Activated T-helper 1 cell treated with anti-CD3 and anti-CD28 coated beads, Interleukin-12 subunit alpha, Interleukin-12 subunit beta, Interleukin-2, Interleukin-4 antibody, amounts not matched to agents 30 ng/mL and 10 ng/mL and 1 ng/mL, durations not matched to agents 14 hours and 24 hours and 36 hours (primary cell): Measurements from ENCODE around the gene AMELX. TPM values are rescaled to one million over a fixed set of nuclear protein-coding genes. Genes with fewer than 3 reads are reported as not detected.

Experiments
- DNase-seq: peaks from one replicate; pipeline ENCODE4 v3.0.0; 2021; ENCODE audit warnings: low spot score
- H3K27ac Mint-ChIP-seq: one replicate; pipeline ENCODE4 v1.8.0; 2021; ENCODE audit warnings: mild to moderate bottlenecking, mixed read lengths
- H3K27me3 Mint-ChIP-seq: one replicate; pipeline ENCODE4 v1.8.0; 2022; ENCODE audit warnings: mild to moderate bottlenecking, moderate library complexity, mixed read lengths; ENCODE audit not compliant: insufficient read depth
- H3K36me3 Mint-ChIP-seq: one replicate; pipeline ENCODE4 v1.8.0; 2021; ENCODE audit warnings: low read depth, mixed read lengths
- H3K4me1 Mint-ChIP-seq: one replicate; pipeline ENCODE4 v1.8.0; 2021; ENCODE audit warnings: low read depth, mixed read lengths
- H3K4me3 Mint-ChIP-seq: one replicate; pipeline ENCODE4 v1.8.0; 2021; ENCODE audit warnings: mild to moderate bottlenecking, moderate library complexity, mixed read lengths
- H3K9me3 Mint-ChIP-seq: one replicate; pipeline ENCODE4 v1.8.0; 2021; ENCODE audit warnings: mixed read lengths
- intact Hi-C: fragments of 100-400 bp; cut with micrococcal nuclease; formaldehyde crosslinking; loops from one replicate; pipeline ENCODE4 v1.15.1; 2024
- total RNA-seq: library from RNA; stranded (reverse); gene quantifications from 2 replicates; pipeline ENCODE4 v1.2.3, GENCODE V29; 2022

The AMELX gene
- total RNA-seq: not detected in 2 replicates

DNA sequence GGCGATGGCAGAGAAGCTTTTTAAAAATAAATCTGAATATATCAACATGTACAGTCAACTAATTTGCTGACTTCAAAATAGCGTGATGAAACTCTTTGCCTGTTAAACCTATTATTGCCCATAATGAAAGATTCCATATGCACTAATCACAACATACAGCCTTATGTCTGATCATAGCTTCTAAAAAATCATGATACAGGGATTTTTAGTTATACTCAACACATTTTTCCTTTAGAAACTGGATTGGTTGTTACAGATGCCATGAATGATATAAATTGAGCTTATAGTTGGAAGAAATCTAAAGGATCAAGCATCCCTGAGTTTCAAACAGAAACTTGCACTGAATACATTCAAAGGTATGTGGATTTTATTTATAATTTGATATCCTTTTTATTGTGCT, at the start of gene AMELX:
AMELX (plus strand) TSS at position 301 of the 400 bp plus-strand sequence. CDS start 1,376 bp downstream, outside the sequence.
- Mint-ChIP-seq H3K4me3 (no peak within 1 kb of the TSS), H3K9me3 (no peaks in the 10 kb centered on the region), H3K27ac (no peak within 1 kb of the TSS), H3K4me1 (no peaks in the 10 kb centered on the region), H3K36me3 (no peaks in the 10 kb centered on the region), H3K27me3 (no peaks in the 10 kb centered on the region)
- intact Hi-C loops: no loop called here
- no peak for DNase-seq

DNA sequence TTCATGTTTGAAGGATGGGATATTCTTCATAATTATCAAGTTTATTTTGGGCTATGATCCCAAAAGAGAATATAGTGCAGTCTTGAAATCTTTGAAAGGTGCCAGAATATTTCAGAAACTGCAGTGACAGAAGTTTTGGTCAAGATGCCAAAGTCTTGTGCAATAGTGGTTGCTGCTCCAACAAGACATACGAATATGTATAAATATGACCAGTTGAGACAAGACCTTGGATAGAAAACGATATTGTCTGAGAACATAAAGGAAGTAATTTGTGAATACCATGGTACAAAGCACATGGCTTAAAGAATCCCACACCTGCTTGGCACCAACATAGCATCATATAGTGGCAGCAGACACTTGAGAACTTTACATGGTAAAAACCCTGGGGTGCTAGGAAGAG, 48.6 kb upstream of the AMELX start:
- no peak overlapping the region for H3K4me3 Mint-ChIP-seq
- no peaks in the 10 kb centered on the region for H3K27me3 Mint-ChIP-seq

DNA sequence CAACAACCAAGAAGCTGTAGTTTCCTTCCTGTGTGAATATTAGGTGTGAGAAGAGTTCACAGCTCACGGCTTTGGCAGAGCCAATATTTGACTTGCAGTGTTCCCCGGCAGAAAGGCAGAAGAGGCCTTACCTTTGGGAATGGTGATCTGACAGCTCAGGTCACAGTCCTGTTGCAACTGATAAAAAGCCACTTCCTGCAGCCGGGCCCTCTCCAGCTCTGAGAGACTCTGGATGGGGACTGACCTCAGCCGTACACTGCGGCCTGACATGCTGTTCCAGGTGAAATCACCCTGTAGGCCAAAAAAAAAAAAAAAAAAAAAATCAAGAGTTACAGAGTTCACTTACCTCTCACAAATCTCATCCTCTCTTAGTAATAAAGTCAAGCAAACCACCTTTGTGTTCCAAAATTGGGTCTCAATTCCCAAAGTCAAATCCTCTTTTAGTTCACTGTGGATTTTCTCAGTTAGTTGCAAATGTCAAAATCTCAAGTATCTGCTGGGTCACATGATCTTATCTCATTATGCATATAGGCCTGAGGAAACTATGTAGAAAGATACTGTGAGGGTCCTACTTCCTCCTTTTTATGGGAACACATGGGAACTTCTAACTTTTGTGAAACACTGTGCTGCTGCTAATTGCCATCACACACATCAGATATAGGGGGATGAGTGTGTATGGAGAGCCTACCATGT, 38.6 kb upstream of the AMELX start:
- DNase-seq: no peak
- Mint-ChIP-seq H3K27me3 (no peaks in the 10 kb centered on the region), H3K27ac (no peak overlapping the region)

More for the DNA sequence above, 48.6 kb upstream of the AMELX start:
- H3K36me3 Mint-ChIP-seq: no peaks in the 10 kb centered on the region
- intact Hi-C loops: no loop called here
- no peaks in the 10 kb centered on the region for H3K9me3 Mint-ChIP-seq
- no peak for DNase-seq
- no peaks in the 10 kb centered on the region for H3K4me1 Mint-ChIP-seq
- no peak overlapping the region for H3K27ac Mint-ChIP-seq

DNA sequence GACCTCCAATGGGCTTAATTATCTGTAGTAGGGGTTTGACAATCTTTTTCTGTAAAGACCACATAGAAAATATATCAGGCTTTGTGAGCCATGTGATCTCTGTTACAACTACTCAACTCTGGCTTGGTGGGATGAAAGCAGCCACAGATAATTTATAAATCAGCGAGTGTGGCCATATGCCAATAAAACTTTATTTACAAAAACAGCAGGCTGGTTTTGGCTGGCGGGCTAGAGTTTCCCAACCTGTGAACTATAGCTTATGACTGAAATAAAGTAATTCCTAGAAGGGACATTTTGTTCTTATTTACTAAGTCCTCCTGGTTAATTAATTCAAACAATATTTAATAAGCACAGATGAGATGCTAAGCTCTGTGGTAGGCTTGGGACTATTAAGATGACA, 35.9 kb upstream of the AMELX start:
- H3K4me1 Mint-ChIP-seq: no peaks in the 10 kb centered on the region
- H3K27ac Mint-ChIP-seq: no peak overlapping the region
- no peaks in the 10 kb centered on the region for H3K9me3 Mint-ChIP-seq
- DNase-seq: no peak
- H3K27me3 Mint-ChIP-seq: no peaks in the 10 kb centered on the region
- no peaks in the 10 kb centered on the region for H3K36me3 Mint-ChIP-seq
- intact Hi-C loops: no loop called here
- no peak overlapping the region for H3K4me3 Mint-ChIP-seq

More for the DNA sequence above, 38.6 kb upstream of the AMELX start:
- intact Hi-C loops: no loop called here
- H3K9me3 Mint-ChIP-seq: no peaks in the 10 kb centered on the region
- no peaks in the 10 kb centered on the region for H3K4me1 Mint-ChIP-seq
- H3K4me3 Mint-ChIP-seq: no peak overlapping the region
- no peaks in the 10 kb centered on the region for H3K36me3 Mint-ChIP-seq

DNA sequence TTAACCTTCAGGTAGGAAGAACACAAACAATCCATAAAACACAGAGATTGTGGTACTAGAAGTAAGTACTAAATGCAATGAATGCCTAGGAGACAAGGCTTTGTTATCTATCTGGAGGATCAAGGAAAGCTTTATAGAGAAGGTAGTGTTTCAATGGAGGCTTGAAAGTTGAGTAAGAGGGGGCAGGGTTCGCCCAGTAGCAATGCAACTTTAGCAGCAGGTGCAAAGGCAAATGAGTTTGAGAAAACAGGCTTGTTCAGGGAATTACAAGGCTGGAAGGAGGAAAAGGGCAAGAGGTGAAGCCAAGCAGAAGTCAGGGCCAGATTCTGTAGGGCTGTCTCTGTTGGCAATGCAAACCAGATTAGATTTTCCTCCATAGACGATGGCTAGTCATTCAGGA, 35.5 kb upstream of the AMELX start:
- Mint-ChIP-seq H3K4me1 (no peaks in the 10 kb centered on the region), H3K27me3 (no peaks in the 10 kb centered on the region), H3K9me3 (no peaks in the 10 kb centered on the region), H3K4me3 (no peak overlapping the region), H3K27ac (no peak overlapping the region), H3K36me3 (no peaks in the 10 kb centered on the region)
- intact Hi-C loops: no loop called here
- DNase-seq: no peak

DNA sequence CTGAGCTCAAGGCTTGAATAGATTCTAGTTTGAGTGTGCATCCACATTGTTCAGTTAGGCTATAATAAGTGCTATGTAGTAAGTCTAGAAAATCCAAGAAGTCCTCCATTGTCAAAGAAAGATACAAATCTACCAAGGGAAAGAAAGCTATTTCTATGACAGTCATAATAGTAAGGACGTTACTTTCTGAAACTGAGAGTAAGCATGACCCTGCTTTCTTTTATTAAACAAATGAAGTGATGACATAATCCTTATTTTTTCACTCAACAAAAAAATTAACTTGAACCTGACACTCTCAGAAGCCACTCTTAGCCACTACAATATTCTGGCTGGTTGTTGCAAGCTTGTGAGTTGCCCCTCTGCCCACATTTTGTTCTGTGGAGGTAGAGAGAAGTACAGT, 33.8 kb upstream of the AMELX start:
- intact Hi-C loops: no loop called here
- Mint-ChIP-seq H3K4me1 (no peaks in the 10 kb centered on the region), H3K27me3 (no peaks in the 10 kb centered on the region), H3K27ac (no peak overlapping the region), H3K36me3 (no peaks in the 10 kb centered on the region), H3K4me3 (no peak overlapping the region), H3K9me3 (no peaks in the 10 kb centered on the region)
- DNase-seq: no peak

DNA sequence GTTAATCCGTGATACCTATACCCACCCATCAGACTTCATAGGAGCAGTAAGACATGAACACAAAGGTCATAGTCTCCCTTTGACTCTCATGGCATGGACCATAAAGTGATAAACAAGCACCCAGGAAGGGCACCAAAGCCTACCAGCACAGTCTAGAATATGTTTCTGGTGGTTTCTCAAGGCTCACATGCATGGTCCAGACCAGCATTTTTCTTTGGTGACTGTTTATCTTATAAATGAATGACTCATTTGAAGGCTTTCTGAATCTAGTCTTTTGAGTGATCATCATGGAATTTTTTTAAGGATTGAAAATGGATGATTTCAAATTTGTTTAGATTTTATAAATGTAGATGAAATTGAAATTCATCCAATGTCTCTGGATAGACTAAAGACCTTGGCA, 32.0 kb upstream of the AMELX start:
- DNase-seq: no peak
- Mint-ChIP-seq H3K36me3 (no peaks in the 10 kb centered on the region), H3K4me1 (no peaks in the 10 kb centered on the region), H3K4me3 (no peak overlapping the region), H3K9me3 (no peaks in the 10 kb centered on the region), H3K27ac (no peak overlapping the region), H3K27me3 (no peaks in the 10 kb centered on the region)
- intact Hi-C loops: no loop called here

DNA sequence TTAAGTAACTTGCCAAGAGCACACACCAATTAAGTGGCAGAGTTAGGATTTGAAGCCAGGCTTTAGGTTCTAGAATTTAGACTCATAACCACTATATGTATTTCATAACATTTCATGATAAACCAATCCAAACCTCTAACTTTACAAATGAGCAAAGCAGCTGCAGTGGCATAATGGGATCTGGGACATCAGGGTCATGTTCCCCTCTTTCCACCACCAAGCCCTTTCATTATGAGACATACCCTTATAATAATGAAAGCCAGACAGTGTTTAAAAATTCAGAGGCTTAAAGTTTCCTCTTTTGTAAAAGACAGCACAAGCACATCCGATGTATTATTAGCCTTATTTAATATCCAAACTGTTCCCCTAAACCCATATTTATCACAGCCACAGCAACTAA, 28.3 kb upstream of the AMELX start:
- H3K4me1 Mint-ChIP-seq: no peaks in the 10 kb centered on the region
- H3K36me3 Mint-ChIP-seq: no peaks in the 10 kb centered on the region
- H3K4me3 Mint-ChIP-seq: no peak overlapping the region
- DNase-seq: no peak
- peaks cover 2% of the 10 kb centered on the region for H3K27me3 Mint-ChIP-seq
- H3K27ac Mint-ChIP-seq: no peak overlapping the region
- intact Hi-C loops: no loop called here
- no peaks in the 10 kb centered on the region for H3K9me3 Mint-ChIP-seq

DNA sequence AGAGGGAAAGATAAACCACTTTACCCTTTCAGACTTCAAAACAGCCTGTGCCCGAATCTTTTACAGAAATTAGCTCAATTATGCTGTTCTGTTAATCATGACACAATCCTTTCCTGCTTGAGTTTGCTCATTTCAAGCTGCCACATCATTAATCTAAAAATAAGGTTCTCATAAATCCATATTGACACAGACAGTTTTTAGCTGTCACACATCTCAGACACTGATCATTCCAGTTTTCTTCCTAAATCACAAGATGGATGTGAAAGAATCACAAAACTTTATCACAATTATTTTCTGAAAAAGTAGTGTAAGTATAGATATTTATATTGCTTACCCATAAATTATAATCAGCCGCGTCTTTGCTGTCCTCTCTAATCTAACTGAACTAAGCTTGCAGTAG, 27.9 kb upstream of the AMELX start:
- DNase-seq: no peak
- H3K36me3 Mint-ChIP-seq: no peaks in the 10 kb centered on the region
- H3K4me3 Mint-ChIP-seq: no peak overlapping the region
- H3K27ac Mint-ChIP-seq: no peak overlapping the region
- peaks cover 3% of the 10 kb centered on the region for H3K27me3 Mint-ChIP-seq
- no peaks in the 10 kb centered on the region for H3K4me1 Mint-ChIP-seq
- intact Hi-C loops: no loop called here
- no peaks in the 10 kb centered on the region for H3K9me3 Mint-ChIP-seq

DNA sequence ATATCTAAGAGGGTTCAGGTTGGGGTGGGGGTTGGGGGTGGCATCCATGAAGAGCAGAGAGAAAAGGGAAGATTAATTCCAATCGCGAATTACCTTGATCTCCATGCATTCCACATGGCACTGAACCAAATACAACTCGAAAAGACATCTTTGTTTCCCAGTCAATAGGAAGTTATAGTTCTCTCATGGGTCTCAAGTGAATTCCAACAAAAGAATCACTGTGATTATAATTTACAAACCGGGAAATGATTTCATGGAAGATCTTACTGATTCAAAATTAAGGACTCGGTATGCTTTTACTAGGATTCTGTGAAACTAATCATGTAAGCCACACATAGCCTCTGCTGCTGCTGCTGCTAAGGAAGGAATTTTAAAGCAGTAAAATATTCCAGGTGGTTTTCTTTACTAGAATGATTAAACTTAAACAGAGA, 26.6 kb upstream of the AMELX start:
- no peak overlapping the region for H3K4me3 Mint-ChIP-seq
- intact Hi-C loops: no loop called here
- H3K27ac Mint-ChIP-seq: no peak overlapping the region
- H3K9me3 Mint-ChIP-seq: no peaks in the 10 kb centered on the region
- H3K27me3 Mint-ChIP-seq: peaks cover 3% of the 10 kb centered on the region
- no peak for DNase-seq
- no peaks in the 10 kb centered on the region for H3K36me3 Mint-ChIP-seq
- no peaks in the 10 kb centered on the region for H3K4me1 Mint-ChIP-seq

DNA sequence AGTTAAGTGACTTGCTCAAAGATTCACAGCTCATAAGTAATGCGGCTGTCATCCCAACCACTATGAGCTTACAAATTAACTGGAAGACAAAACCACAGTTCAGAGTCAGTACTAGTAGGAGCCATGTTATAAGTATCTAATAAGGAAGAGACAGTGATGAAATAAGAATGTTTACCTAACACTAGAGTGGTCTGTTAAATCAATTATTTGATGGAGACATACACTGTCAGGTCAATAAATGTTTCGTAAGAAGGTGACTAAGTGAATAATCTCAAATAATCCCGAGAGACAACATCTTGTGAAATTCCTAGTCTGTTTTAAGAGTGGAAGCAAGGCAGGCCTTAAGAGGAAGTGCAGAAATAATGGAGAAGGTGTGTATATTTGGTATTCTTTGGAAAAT, 25.8 kb upstream of the AMELX start:
- no peak overlapping the region for H3K27ac Mint-ChIP-seq
- H3K4me1 Mint-ChIP-seq: no peaks in the 10 kb centered on the region
- intact Hi-C loops: no loop called here
- DNase-seq: no peak
- H3K9me3 Mint-ChIP-seq: no peaks in the 10 kb centered on the region
- no peak overlapping the region for H3K4me3 Mint-ChIP-seq
- no peaks in the 10 kb centered on the region for H3K36me3 Mint-ChIP-seq
- H3K27me3 Mint-ChIP-seq: peaks cover 4% of the 10 kb centered on the region

DNA sequence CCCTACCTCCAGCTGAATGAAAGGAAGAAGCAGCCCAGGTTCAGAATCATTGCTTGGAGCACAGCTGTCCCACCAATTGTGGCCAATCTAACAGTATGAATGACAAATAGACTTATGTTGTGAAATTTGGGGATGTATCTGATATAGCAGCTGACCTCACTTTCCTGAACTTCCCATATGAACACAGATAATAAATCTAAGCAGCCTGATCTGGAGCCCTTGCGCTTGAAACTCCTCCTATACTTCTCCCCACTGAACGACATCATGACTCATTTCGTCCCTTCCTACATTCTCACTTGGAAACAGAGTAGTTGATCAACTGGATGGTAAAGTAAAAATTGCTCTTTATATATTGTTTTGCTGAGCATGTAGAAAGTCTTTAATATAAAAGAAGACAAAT, 24.2 kb upstream of the AMELX start:
- Mint-ChIP-seq H3K4me3 (no peak overlapping the region), H3K27ac (no peak overlapping the region), H3K9me3 (no peaks in the 10 kb centered on the region), H3K4me1 (no peaks in the 10 kb centered on the region), H3K27me3 (peaks cover 5% of the 10 kb centered on the region), H3K36me3 (no peaks in the 10 kb centered on the region)
- intact Hi-C loops: no loop called here
- no peak for DNase-seq

DNA sequence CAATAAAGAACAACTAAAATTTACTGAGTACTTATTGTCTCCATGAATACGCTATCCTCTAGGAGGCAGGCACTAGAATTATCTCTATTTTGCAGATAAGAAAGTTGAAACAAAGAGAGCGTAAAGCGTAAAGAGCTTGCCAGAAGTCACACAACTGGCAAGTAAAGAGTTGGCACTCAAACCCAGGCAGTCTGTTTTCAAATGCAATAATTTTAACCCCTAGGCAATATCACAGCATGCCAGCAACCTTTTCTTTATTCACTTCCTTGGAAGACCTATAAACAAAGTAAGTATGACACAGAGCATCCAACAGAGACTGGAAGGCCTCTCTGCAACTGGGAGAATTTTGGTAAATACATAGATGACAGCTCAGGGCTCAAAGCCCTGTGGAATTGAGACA, 23.2 kb upstream of the AMELX start:
- peaks cover 5% of the 10 kb centered on the region for H3K27me3 Mint-ChIP-seq
- no peak for DNase-seq
- H3K4me1 Mint-ChIP-seq: no peaks in the 10 kb centered on the region
- intact Hi-C loops: no loop called here
- H3K4me3 Mint-ChIP-seq: no peak overlapping the region
- no peaks in the 10 kb centered on the region for H3K36me3 Mint-ChIP-seq
- no peak overlapping the region for H3K27ac Mint-ChIP-seq
- H3K9me3 Mint-ChIP-seq: no peaks in the 10 kb centered on the region

DNA sequence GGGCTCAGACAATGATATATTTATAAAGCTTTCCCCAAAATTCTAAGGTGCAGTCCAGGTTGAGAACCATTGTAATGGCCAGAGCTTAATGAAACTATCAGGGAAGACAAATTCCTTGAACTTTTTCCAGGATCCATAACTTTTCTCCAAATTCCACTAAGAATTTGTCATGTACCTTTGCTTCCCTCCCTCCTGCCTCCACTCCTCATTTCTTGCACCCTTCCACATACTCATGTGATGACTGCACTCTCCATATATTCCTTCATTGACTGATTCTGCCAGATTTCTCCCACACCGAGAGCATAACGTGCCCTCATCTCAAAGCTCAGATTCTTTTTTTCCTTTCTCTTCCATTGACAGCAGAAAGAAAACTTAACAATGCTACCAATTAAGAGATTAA, 20.9 kb upstream of the AMELX start:
- no peaks in the 10 kb centered on the region for H3K36me3 Mint-ChIP-seq
- H3K4me3 Mint-ChIP-seq: no peak overlapping the region
- intact Hi-C loops: no loop called here
- no peaks in the 10 kb centered on the region for H3K4me1 Mint-ChIP-seq
- no peak overlapping the region for H3K27ac Mint-ChIP-seq
- H3K9me3 Mint-ChIP-seq: no peaks in the 10 kb centered on the region
- DNase-seq: no peak
- peaks cover 5% of the 10 kb centered on the region for H3K27me3 Mint-ChIP-seq
